GM23248 (cell line): ENCODE results near the gene ZNF681.

Experiments
- EZH2 ChIP-seq: fragments of 200-600 bp; sonication (generic); IDR thresholded peaks from 2 replicates; pipeline ENCODE4 v1.6.1; 2018; ENCODE audit warnings: antibody characterized with exemption, mild to moderate bottlenecking; ENCODE audit not compliant: insufficient read depth, poor library complexity, severe bottlenecking
- EZH2phosphoT487 ChIP-seq: fragments of 200-600 bp; sonication (generic); IDR thresholded peaks from 2 replicates; pipeline ENCODE4 v1.6.1; 2018; ENCODE audit warnings: antibody characterized with exemption, moderate library complexity, mild to moderate bottlenecking, low read depth; ENCODE audit not compliant: insufficient read depth

DNA sequence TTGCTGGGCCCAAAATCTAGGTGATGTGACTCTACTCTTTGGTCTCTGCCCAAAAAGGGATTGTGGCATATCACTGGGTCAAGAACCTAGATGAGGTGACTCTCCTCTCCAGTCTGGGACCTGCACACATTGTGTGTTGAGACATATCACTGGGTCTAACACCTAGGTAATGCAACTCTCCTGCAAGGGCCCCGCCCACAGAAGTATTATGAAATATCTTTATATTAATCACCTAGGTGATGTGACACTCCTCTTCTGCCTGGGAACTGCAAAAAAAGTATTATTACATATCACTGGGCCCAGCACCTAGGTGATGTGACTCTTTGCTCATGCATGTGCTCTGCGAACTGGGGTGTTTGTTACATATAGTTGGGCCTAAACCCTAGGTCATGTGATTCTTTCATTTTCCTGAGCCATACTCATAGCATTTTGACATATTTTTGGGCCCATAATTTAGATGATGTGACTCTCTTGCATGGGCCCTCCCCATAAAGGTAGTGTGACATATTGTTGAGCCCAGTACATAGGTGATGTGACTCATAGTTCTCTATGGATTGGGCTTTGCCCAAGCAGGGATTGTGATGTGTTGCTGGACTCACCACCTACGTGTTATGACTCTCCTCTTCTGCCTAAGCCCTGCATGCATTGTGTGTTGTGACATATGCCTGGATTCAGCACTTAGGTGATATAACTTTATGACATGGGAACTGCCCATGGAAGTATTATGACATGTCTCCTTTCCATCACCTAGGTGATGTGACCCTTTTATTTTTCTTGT lies 11.2 kb upstream of the ZNF681 start:
- TF ChIP-seq EZH2 (no peak), EZH2phosphoT487 (no peak)
